HG02973 (cell line): ENCODE data around the gene NSMCE3.

Experiments used
- ATAC-seq: cut with Tn5 transposase; IDR thresholded peaks from one replicate; pipeline ENCODE4 v1.9.1; 2021; ENCODE audit warnings: moderate library complexity; ENCODE audit not compliant: unreplicated experiment

The NSMCE3 gene

DNA sequence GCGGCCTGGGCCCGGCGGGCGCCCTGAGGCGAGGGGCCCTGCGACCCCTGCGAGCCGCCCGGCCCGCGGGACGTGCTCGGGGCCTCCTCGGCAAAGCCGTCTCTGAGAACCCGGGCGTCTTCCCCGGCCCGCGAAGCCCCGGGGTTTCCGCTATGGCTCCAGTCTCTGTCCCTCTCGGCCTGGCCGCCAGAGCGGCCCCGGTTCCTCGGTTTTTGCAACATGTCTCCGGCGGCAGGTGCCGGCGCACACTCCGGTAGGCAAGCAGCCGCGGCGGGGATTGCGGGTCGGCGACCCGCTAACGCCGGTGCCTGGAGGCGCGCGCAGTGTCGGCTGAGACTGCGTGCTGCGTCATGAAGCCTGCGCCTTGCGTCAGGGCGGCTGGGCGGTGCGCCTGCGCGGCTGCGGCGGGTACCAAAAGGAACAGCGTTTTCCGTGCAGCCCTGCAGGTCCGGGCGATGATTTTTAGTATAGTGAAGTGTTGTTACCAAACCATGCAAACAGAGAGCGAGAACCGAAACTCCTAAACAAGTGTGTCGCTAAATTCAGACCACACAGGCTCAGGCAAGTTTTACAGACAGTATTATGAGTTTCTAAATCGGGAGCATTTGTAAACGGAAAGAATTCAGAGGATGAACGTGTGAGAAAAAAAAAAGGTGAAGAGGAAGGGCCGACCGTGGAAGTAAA lies at the start of gene NSMCE3:
TSS of gene NSMCE3 (minus strand) at position 338 of the 684 bp plus-strand sequence. CDS start at position 221, 117 bp downstream.
- ATAC-seq = peak; percentile 85

DNA sequence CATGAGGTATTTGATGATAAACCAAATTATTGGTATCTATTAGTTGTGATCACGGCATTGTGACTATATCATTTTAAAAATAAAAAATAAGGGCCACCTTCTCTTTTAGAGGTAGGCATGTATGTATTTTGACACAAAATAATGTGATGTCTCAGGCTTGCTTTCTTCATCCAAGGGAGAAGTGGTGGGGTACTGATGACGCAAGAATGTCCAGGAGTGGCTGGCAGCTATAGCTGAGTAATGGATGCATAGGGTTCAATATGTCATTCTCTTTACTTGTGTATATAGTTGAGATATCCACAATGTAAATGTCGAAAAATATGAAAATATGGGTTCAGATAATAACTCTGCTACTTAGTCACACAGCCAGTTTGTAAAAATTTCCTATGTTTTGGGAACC lies 46.8 kb upstream of the NSMCE3 start:
- no peak for ATAC-seq

DNA sequence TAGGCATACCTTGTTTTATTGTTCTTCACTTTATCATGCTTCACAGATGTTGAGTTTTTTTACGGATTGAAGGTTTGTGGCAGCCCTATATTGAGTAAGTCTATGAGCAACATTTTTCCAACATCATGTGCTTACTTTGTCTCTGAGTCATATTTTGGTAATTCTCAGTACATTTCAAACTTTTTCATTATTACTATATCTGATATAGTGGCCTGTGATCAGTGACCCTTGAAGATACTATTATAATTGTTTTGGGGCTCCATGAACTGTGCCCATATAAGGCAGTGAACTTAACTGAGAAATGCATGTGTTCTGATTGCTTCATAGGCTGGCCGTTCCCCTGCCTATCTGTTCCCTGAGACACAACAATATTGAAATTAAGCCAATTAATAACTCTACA lies 42.8 kb upstream of the NSMCE3 start:
- peak; percentile 37 for ATAC-seq

DNA sequence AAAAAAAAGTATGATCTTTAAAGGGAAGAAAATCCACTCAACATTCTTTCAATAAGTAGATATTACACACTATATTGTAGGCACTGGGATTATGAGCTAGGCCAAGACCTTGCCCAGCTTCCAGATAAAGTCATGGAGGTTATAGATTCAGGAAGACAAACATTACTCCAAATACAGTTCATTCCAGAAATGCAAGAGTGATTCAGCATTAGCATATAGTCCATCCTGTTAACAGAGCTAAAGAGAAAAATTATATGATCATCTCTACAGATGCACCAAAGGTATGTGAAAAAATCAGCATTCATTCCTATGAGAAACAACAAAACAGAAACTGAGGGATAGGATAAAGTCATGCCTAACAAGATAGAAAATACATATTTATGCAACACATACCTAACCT lies 42.1 kb upstream of the NSMCE3 start:
- ATAC-seq = no peak

DNA sequence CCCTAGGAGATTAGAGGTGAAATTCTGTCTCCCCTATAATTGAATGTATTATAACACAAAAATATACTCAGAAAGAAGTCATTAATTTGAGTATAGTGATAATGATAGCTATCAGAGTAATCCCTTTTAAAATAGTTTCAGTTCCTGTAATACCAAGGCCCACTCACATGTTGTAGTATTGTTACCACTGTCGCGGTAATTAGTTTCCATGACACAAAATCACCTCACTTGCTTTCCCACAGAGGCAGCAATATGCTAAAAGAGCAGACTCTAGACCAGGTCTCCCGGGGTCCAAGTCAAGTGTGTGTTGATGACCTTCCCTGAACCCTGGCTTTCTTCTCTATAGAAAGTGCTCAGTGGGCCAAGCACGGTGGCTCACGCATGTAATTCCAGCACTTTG lies 39.5 kb upstream of the NSMCE3 start:
- ATAC-seq = peak; percentile 81

DNA sequence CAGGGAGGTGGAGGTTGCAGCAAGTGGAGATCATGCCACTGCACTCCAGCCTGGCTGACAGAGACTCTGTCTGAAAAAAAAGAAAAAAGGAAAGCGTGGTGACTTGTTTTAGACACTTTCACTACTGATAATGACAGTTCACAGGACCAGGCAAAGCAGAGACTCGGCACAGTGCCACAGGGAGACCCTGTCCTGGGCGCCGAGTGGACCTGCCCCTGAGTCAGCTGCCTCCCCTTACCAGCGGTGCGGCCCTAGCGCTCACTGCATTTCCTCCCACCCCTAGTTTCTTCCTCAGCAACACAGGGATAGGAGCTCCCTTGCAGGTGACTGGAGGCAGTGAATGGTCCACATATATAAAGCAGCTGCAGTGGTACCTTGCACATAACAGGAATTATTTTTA lies 38.7 kb upstream of the NSMCE3 start:
- no peak for ATAC-seq

DNA sequence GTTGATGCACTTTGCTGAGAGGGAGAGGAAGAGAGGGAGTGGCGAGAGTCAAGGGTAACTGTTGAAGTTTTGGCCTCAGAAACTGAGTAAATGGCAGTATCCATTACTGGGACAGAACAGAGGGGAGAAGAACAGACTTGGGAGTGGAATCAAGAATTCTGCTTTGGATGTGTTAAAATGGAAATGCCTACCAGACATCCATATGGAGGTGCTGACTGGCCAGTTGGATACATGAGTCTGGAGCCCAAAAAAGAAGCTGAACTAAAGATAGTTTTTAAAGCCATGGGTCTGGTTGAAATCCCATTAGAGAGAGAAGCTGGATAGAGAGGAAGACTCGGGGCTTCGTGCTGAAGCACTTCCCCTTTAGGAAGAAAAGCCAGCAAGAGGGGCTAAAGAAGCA lies 35.9 kb upstream of the NSMCE3 start:
- ATAC-seq = no peak

DNA sequence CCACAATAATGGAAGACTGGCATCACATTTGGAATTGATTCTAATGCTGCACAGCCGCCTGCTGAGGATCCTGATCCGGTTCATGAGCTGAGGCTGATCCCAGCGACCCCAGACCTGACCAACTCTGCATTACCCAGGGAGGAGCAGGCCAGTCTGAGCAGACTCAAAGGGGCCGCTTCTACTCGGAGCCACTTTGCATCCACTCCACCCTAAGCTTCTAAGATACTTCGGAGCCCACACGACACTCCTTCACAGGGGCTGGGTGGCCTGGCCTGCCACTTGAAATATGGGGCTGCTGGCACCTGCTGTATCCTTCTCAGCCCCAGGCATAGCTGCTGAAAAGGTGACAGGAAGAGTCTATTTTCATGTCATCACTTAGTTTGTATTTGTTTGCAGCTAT lies 33.2 kb upstream of the NSMCE3 start:
- ATAC-seq = no peak

DNA sequence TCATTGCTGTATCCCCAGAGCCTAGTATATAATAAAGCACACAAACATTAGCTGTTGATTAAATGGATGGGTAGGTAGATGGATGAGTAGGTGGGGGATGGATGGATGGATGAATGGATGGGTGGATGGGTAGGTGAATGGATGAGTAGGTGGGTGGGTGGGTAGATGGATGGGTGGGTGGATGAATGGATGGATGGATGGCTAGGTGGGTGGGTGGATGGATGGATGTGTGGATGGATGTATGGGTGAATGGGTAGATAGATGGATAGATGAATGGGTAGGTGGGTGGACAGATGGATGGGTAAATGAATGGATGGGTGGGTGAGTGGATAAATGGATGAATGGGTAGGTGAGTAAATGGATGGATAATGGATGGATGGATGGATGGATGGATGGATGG lies 30.2 kb upstream of the NSMCE3 start:
- ATAC-seq = no peak

DNA sequence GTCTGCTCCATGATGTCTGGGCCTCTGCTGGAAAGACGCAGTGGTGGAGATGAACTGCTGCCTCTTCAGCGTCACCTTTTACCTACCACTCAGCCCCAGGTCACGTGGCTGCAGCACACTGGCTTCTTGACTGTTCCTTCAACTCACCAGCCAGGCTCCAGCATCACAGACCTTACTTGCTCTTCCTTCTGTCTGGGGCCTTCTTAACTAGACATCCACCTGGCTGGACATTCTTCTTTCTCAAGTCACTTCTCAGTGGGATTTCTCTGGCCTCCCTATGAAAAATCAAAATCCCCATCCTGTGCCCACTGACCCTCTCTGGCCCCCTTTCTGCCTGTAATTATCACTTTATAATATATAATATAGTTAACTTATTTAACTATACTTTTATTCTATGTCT lies 29.7 kb upstream of the NSMCE3 start:
- ATAC-seq = no peak

DNA sequence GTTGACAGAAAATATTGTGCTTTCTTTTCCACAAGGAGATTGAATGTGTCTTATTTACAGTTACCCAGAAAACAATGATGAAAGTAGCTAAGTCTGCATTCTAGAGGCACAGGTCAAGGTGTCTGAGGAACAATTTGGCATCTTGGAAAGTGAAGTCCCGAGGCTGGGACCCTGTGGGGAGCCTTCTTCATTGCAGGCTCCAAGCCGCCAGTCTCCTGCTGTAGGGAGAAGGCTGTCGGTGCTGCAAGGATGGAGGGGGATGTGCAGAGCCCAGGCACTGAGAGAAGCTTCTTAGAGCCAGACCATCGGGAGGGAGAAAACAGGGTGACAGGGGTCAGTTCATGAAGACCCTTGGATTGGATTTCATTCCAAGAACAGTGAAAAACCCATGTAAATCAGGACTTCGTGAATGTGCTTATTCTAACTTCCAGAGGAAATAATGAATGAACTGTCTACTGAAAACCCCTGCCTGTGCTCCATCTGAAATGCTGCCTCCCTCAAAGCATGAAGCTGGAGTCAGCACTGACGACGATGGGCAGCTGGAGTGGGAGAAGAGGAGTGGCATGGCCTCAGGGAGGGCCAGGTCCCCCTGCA lies 25.2 kb upstream of the NSMCE3 start:
- ATAC-seq = no peak

DNA sequence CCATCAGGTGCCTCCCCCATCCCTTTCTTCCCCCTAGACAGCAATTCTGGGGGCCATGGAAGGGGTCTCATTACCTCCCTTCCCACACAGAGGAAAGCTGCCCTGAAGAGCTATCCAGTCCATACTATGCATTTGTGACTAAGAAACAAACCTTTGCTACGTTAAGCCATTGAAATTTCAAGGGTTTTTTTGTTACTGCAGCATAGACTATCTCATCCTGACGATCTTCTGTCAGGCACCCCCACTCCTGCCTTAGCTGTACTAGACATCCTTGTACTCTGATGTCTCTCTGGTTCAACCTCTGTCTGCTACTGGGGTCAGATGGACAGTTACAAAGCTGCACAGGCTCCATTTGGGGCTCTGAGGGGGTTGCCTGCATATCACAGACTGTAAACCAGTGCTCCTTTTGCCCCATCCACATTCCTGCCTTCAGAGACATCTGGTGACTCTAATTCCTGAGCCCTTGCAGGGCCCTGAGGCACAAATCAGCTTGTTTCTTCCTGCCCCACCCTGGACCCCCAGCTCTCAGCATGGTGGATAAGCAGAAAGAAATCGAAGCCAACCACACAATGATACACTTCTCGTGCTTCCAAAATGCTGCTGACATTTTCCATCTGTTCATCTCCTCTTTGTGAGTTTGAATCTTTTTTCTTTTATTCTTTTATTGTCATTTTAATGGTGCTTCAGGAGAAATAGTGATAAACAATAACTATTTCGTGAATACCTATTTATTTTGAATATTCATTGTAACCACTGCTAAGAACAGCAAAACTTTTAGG lies 21.6 kb upstream of the NSMCE3 start:
- no peak for ATAC-seq

DNA sequence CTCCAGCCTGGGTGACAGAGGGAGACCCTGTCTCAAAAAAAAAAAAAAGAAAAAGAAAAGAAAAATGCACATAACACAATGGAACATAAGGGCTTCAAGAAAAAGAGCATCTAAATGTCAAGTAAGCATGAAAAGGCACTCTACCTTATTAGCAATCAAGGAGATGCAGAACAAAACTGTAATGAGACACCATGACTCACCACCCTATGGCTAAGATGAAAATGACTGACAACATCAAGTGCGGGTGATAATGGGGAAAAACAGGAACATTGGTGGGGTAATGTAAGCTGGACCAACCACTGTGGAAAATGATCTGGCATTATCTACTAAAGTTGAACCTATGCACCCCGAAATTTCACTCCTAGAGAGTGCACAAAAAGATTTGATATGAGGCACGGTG lies 19.6 kb upstream of the NSMCE3 start:
- no peak for ATAC-seq

DNA sequence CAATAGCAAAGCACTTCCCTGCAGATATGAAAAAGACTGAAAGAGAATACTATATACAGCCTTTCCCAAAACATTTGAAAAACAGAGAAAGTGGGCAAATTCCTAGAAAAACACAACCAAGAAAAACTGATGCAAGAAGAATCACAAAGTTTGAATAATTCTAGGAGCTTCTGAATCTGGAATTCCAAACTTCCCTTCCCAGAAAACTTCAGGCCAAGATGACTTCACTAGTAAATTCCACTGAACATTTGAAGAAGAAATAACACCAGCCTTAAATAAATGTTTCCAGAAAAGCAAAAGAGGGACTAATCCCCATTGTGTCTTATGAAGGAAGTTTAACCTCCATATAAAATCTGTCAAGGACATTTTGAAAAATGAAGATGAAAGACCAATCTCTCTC lies 15.8 kb upstream of the NSMCE3 start:
- ATAC-seq = no peak

DNA sequence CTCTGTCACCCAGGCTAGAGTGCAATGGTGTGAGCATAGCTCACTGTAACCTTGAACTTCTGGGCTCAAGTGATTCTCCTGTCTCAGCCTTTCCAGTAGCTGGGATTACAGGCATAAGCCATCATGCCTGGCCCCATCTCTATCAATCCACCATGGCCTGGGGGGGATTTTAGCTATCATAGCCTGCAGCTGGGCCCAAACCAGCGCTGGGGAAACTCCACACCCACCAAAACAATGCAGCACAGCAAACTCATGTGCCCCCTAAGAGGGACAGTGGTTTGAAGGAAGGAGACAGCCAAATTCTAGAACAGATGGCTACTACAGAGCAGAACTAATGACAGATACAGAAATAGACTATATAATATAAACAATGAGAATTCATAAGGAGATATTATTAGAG lies 13.8 kb upstream of the NSMCE3 start:
- no peak for ATAC-seq

DNA sequence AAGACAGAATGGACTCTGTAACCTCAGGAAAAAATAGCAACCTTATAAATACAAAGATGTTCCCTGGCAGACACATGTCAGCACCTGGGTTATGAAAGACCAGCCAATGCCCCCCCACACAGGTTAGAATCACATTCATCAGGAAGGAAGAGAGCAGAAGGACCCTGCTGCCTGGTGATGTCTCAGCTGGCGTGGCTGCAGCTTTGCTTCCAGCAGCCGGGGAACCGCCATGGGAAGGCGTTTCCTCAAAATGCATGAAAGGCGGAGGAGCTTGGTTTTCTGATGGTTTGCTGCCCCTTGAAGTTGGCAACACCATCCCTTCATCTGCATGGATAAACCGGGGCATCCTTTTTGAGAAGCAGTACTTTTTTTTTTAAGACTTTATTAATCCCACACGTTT lies 10.9 kb upstream of the NSMCE3 start:
- ATAC-seq = no peak

DNA sequence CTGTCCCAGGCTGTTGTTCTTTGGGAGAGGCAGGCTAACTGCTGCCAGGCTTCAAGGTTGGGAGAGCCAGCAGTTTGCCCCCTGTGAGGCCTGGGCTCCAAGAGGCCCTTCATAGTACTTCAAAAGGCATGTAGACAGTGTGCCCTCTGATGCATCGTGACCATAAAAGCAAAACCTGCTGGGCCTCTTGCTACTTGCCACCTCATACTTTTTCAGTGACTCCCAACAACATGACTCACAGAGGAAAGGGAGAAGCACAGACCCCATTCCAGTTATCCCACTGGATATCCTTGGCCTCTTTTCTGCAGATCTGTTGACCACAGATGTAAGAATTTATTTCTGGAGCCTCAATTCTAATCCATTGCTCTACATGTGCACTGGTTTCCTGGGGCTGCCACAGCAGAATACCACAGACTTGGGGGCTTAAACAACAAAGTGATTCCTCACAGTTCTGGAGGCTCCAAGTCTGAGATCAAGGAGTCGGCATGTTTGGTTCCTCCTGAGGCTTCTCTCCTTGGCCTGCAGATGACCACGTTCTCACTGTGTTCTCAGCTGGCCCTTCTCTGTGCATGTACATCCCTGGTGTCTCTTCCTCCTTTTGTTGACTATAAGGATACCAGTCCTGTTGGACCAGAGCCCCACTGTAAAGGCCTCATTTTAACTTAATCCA lies 8.9 kb upstream of the NSMCE3 start:
- no peak for ATAC-seq

DNA sequence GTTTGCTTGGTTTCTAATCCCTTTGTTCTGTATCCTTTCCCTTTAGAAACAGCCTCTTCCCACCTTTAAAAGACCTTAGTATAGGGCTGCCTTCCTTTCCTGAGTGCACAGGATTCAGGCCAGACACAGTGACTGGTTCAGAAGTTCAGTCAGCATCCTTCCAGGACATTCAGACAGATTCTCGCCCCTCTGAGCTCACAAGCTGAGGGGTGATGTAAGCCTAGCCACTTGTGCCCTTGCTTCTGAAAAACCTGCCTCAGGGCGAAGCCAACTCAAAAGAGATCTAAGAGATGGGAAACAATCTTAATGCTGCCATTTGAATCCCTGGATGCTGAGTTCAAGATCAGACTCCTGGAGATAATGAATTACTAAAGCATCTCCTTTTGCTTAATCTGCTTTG lies 6.7 kb upstream of the NSMCE3 start:
- ATAC-seq = no peak

DNA sequence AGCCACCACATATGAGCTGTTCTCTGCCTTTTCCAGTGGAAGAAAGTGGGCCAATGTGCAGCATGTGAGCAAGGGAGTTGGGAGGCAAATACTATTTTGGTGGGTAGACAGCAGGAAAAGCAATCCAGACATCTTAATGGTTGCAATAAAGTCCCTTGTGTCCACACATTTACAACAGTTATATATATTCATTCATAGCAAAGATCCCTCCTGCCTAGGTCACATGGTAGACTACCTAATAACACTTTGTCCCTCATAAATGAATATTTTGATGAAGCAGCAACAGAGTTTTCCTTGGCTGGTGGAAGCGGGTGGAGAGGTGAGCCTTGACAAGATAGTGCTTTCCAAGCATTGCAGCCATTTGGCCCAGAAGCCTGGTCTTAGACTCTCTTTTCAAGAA lies 6.2 kb upstream of the NSMCE3 start:
- no peak for ATAC-seq

DNA sequence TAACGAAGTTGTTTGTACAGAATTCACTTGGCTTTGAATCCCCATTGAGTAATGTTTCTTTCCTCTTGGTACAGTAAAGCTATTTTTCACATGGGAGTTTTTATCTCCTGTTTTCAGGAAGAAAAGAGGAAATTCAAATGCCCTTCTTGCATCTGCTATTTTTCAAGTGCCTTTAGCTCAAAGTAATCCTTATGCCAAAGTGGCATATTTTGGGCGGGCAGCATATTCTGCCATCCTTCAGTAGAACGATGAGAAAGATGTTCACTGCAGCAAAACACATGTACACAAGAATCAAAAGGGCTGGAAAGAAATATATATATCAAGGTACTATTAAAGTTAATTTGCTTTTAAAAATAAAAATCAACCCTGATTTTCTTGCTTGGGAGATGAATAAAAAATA lies 5.3 kb upstream of the NSMCE3 start:
- ATAC-seq = no peak

DNA sequence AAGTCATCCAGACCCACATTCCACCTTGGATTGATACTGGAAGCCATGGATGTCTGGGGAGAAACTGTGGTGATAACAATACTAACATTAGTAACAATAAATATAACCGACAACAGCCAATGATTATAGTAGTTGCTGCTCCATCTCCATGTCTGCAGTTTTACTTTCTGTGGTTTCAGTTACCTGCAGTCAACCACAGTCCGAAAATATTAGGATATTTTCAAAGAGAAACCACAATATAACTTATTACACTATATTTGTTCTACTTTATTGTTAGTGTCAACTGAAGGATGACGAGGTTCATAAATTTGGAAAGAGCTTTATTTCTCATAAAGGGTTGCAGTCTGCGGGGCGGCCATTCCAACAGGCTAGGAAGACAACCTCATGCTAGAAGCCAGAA lies 2.6 kb upstream of the NSMCE3 start:
- ATAC-seq = no peak

DNA sequence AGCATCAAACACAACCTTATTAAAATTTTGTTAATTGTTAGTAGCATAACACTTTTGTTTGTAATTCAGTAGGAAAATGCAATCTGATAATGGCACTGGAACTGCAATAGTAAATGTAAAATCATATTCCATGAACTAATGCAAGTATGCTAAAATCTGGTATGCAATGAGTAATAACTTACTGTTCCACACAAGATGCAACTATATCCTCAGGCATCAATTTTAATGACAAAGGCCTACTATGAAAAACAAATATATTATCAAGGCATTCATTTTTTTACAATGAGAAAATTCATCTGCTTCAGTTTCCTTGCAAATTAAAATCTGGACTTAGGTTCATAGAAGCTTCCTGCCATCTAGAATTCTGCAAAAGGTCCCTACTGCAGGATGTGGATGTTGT lies 1.4 kb upstream of the NSMCE3 start:
- no peak for ATAC-seq
